Cerebellar nuclear complex (tissue), 1 donor: Measurements from ENCODE around the gene SORBS1.

Source experiments
- DNase-seq, 2 experiments: peaks; one replicate each; lab custom pipeline; 2025; lab: John Stamatoyannopoulos, UW

Gene SORBS1

GRCh38 chr10:95435548-95436279 is 125.5 kb downstream of the SORBS1 start:
- DNase-seq, result peak in 1 of 2 experiments; percentile 10

GRCh38 chr10:95434583-95434982 is 126.6 kb downstream of the SORBS1 start:
- no peak for DNase-seq

GRCh38 chr10:95431900-95432342 is 129.2 kb downstream of the SORBS1 start:
- no peak for DNase-seq

GRCh38 chr10:95430231-95430951 is 130.8 kb downstream of the SORBS1 start:
- peak in 1 of 2 experiments; percentile 12 for DNase-seq

GRCh38 chr10:95429639-95430038 is 131.5 kb downstream of the SORBS1 start:
- DNase-seq, result no peak

- peak in 1 of 2 experiments; percentile 41 for DNase-seq
Measured at GRCh38 chr10:95428701-95429100, 132.5 kb downstream of the SORBS1 start.

- no peak for DNase-seq
Measured at GRCh38 chr10:95426482-95426881, 134.7 kb downstream of the SORBS1 start.

GRCh38 chr10:95425592-95426465 is 135.3 kb downstream of the SORBS1 start:
- DNase-seq, result no peak

GRCh38 chr10:95423164-95424005 is 137.8 kb downstream of the SORBS1 start:
- DNase-seq, result no peak

GRCh38 chr10:95422233-95422632 is 138.9 kb downstream of the SORBS1 start:
- DNase-seq, result no peak

GRCh38 chr10:95421782-95422181 is 139.4 kb downstream of the SORBS1 start:
- DNase-seq, result no peak

GRCh38 chr10:95419399-95419798 is 141.8 kb downstream of the SORBS1 start:
- DNase-seq, result no peak

GRCh38 chr10:95416973-95417372 is 144.2 kb downstream of the SORBS1 start:
- no peak for DNase-seq

GRCh38 chr10:95416270-95416669 is 144.9 kb downstream of the SORBS1 start:
- no peak for DNase-seq

- DNase-seq, result peak in 1 of 2 experiments; percentile 11
Measured at GRCh38 chr10:95415621-95416031, 145.5 kb downstream of the SORBS1 start.

- DNase-seq, result peak in 1 of 2 experiments; percentile 38
Measured at GRCh38 chr10:95414844-95415485, 146.2 kb downstream of the SORBS1 start.

GRCh38 chr10:95414016-95414830 is 146.9 kb downstream of the SORBS1 start:
- DNase-seq, result peak in 1 of 2 experiments; percentile 48

GRCh38 chr10:95413588-95413987 is 147.6 kb downstream of the SORBS1 start:
- no peak for DNase-seq

GRCh38 chr10:95411635-95412034 is 149.5 kb downstream of the SORBS1 start:
- DNase-seq, result no peak
